Endothelial cell (in vitro differentiated cells): Measurements from ENCODE around the gene TAF15. TPM values are rescaled to one million over a fixed set of nuclear protein-coding genes. Genes with fewer than 3 reads are reported as not detected.
A peak's percentile ranks its signal among the peaks of the same experiment; 100 is the strongest.

Experiments used
- DNase-seq: peaks from one replicate; pipeline ENCODE4 v3.0.0; 2021; ENCODE audit warnings: low spot score
- H3K27ac Mint-ChIP-seq: one replicate; pipeline ENCODE4 v1.8.0; 2021; ENCODE audit warnings: mixed read lengths, inconsistent platforms; ENCODE audit not compliant: unreplicated experiment
- H3K27me3 Mint-ChIP-seq: one replicate; pipeline ENCODE4 v1.8.0; 2021; ENCODE audit warnings: mild to moderate bottlenecking, moderate library complexity, mixed read lengths, inconsistent platforms; ENCODE audit not compliant: unreplicated experiment
- H3K36me3 Mint-ChIP-seq: one replicate; pipeline ENCODE4 v1.8.0; 2021; ENCODE audit warnings: mild to moderate bottlenecking, low read depth, mixed read lengths, inconsistent platforms; ENCODE audit not compliant: unreplicated experiment
- H3K4me1 Mint-ChIP-seq: one replicate; pipeline ENCODE4 v1.8.0; 2021; ENCODE audit warnings: mild to moderate bottlenecking, mixed read lengths, inconsistent platforms; ENCODE audit not compliant: unreplicated experiment
- H3K4me3 Mint-ChIP-seq: one replicate; pipeline ENCODE4 v1.8.0; 2021; ENCODE audit warnings: mild to moderate bottlenecking, mixed read lengths, inconsistent platforms; ENCODE audit not compliant: unreplicated experiment
- H3K9me3 Mint-ChIP-seq: one replicate; pipeline ENCODE4 v1.8.0; 2021; ENCODE audit warnings: mixed read lengths, inconsistent platforms; ENCODE audit not compliant: unreplicated experiment
- CTCF ChIP-seq: fragments of 200-600 bp; sonication (generic); IDR thresholded peaks from one replicate; pipeline ENCODE4 v1.5.0; 2021; ENCODE audit warnings: antibody characterized with exemption; ENCODE audit not compliant: unreplicated experiment
- total RNA-seq: library from RNA; stranded (reverse); fragmentation: NEBNext Ultra II Directional; extraction: Animal tissue kit (Norgen Biotek cat#: 25700); gene quantifications from one replicate; pipeline ENCODE4 v1.2.1, GENCODE V29; 2021; ENCODE audit not compliant: unreplicated experiment

Gene TAF15
- total RNA-seq, 1 donor from 2014 or later: 188 TPM

DNA sequence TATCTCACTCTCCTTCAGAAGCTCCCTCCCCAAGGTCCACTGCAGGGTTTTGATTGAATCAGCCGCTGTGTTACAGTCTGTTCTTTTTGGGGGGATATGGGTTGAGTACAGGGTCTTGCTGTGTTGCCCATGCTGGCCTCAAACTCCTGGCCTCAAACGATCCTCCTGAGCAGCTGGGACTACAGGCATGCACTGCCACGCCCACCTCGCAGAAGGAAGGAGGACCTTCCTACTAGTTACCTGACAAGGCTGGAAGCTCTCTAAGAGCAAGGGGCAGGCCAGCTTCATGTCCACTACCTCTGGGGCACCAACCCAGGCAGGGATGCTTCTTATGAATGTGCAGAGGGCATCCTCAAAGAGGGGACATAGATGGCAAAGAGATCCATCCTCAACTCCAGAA, 11.9 kb upstream of the TAF15 start:
- H3K4me3 Mint-ChIP-seq: no peak overlapping the region
- TF ChIP-seq CTCF: no peak
- no peak overlapping the region for H3K27ac Mint-ChIP-seq
- peaks cover 10% of the 10 kb centered on the region for H3K27me3 Mint-ChIP-seq
- DNase-seq: no peak
- no peaks in the 10 kb centered on the region for H3K36me3 Mint-ChIP-seq
- no peaks in the 10 kb centered on the region for H3K9me3 Mint-ChIP-seq
- H3K4me1 Mint-ChIP-seq: peaks cover 42% of the 10 kb centered on the region

DNA sequence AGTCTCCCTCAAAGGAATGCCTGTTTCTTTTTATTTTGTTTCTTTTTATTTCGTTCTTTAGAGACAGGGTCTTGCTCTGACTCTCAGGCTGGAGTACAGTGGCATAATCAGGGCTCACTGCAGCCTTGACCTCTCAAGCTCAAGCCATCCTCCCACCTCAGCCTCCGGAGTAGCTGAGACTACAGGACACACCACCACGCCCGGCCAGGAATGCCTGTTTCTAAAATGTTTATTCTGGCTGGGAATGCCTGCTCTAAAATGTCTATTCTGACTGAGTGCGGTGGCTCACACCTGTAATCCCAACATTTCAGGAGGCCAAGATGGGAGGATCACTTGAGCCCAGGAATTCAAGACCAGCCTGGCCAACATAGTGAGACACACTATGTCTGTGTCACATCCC, 11.4 kb upstream of the TAF15 start:
- Mint-ChIP-seq H3K4me1 (peaks cover 48% of the 10 kb centered on the region), H3K9me3 (no peaks in the 10 kb centered on the region), H3K27ac (no peak overlapping the region), H3K27me3 (peaks cover 10% of the 10 kb centered on the region), H3K36me3 (no peaks in the 10 kb centered on the region), H3K4me3 (no peak overlapping the region)
- TF ChIP-seq CTCF: no peak
- DNase-seq: no peak

- Mint-ChIP-seq H3K36me3 (no peaks in the 10 kb centered on the region), H3K9me3 (no peaks in the 10 kb centered on the region), H3K4me1 (peaks cover 45% of the 10 kb centered on the region), H3K27ac (peak overlapping the region; percentile 76), H3K4me3 (peak overlapping the region; percentile 26), H3K27me3 (peaks cover 4% of the 10 kb centered on the region)
- TF ChIP-seq CTCF: no peak
- DNase-seq: no peak
Measured at GRCh38 chr17:35799942-35800341, 9.3 kb upstream of the TAF15 start.

GRCh38 chr17:35801583-35802224, 7.6 kb upstream of the TAF15 start:
- Mint-ChIP-seq H3K4me1 (peaks cover 45% of the 10 kb centered on the region), H3K4me3 (no peak overlapping the region), H3K27me3 (peaks cover 4% of the 10 kb centered on the region), H3K9me3 (no peaks in the 10 kb centered on the region), H3K27ac (peak overlapping the region; percentile 97), H3K36me3 (no peaks in the 10 kb centered on the region)
- TF ChIP-seq CTCF: no peak
- peak; percentile 68 for DNase-seq

DNA sequence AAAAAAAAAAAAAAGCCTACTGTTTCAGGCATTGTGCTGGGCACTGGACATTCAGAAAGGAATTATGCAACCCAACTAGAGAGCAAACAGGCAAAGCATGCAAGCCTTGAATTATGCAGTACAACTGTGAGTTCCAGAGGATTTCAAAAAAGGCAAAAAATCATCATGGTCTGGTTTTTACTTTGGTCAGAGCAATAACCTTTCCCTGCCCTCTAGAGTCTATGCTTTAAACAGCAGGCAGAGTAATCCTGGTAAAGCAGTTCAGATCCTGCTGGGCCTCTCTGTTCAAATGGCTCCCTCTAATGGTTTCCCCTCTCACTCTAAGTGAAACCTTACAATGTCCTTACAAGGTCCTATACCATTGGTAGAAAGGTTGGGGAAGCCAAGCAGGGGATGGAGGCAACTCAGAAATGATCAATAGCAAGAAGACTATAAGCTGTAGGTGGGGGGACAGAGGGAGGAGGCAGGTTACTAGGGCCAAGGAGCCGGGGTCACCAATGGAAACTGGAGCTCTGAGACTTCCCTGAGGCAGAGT, 4.6 kb upstream of the TAF15 start:
- Mint-ChIP-seq H3K27ac (no peak overlapping the region), H3K36me3 (no peaks in the 10 kb centered on the region), H3K4me3 (no peak overlapping the region), H3K27me3 (no peaks in the 10 kb centered on the region), H3K9me3 (no peaks in the 10 kb centered on the region), H3K4me1 (peaks cover 61% of the 10 kb centered on the region)
- peak; percentile 8 for TF ChIP-seq CTCF
- DNase-seq: peak; percentile 55
